ENCODE measurements around the gene SNRK. TPM values are rescaled to one million over a fixed set of nuclear protein-coding genes. Genes with fewer than 3 reads are reported as not detected.

The SNRK gene
- total and polyA plus RNA-seq, 9 of the 15 experiments (the other 6 are each of a cell fraction or from before 2014, with no cell fraction given): 1.7 to 12.3 (median 7.3) TPM

DNA sequence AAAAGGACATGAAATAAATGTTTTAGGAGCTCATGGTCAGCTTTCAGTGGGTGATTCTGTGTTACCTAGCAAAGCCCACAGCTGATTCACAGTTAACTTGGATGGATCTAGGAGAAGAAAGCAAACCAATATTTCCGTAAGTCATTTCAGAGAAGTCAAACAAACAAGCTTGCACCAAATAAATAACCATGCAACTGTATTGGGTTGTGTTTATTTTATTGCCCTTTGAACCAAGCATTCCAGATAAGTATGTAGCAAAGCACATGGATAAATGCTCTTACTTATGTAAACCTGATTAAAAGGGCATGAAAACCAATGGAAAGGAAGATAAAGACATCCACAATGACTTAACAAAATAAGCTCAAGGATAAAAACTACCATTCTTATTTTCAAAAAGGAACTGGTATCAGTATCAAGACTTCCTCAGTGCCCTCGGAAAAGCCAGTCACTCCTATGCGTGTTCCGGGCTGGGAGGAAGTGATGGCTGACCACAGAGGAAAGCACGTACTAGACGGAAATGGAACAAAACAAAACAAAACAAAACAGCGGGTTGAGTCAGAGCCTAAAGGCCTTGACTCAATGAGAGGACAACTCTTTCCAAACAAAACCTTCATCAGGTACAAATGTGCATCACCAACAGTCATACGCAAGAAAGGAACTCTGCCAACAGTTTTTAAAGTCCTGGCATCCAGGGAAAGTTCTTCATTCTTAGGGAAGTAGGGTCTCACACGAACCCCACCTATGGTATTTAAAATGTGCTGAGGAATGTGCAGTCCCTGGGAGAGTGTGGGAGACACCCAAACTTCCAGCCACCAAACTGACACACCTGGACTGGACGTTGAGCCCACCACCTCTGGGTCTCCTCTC, 103.3 kb downstream of the SNRK start (continued):
- TF ChIP-seq, protein P1, sequence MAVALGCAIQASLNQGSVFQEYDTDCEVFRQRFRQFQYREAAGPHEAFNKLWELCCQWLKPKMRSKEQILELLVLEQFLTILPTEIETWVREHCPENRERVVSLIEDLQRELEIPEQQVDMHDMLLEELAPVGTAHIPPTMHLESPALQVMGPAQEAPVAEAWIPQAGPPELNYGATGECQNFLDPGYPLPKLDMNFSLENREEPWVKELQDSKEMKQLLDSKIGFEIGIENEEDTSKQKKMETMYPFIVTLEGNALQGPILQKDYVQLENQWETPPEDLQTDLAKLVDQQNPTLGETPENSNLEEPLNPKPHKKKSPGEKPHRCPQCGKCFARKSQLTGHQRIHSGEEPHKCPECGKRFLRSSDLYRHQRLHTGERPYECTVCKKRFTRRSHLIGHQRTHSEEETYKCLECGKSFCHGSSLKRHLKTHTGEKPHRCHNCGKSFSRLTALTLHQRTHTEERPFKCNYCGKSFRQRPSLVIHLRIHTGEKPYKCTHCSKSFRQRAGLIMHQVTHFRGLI (CRISPR knock-in tag; IDR thresholded peaks at IDR 0.05): 0 out of 2 replicates have a peak, but pooled peaks have one; percentile 12
- TF ChIP-seq POLR3A (IDR thresholded peaks at IDR 0.05; ENCODE audit: borderline replicate concordance, extremely low read depth, insufficient read depth, insufficient read length): no peak
- no peak for TF ChIP-seq TOE1 (IDR thresholded peaks at IDR 0.05; ENCODE audit: borderline replicate concordance)
- TF ChIP-seq TOE1 (CRISPR knock-in tag; IDR thresholded peaks at IDR 0.05; ENCODE audit: borderline replicate concordance, low read depth): no peak
- TF ChIP-seq THRAP3 (IDR thresholded peaks at IDR 0.05; ENCODE audit: borderline replicate concordance): no peak
- no peak for TF ChIP-seq RBM34 (IDR thresholded peaks at IDR 0.05; ENCODE audit: borderline replicate concordance, insufficient read depth, low read length)
- TF ChIP-seq SMARCB1 (IDR thresholded peaks at IDR 0.05; ENCODE audit: insufficient read length, low read depth): no peak
- TF ChIP-seq SAFB2 (IDR thresholded peaks at IDR 0.05; ENCODE audit: borderline replicate concordance, low read depth, low read length, severe bottlenecking): no peak
- TF ChIP-seq ESRRA (IDR thresholded peaks at IDR 0.05; ENCODE audit: borderline replicate concordance, low read depth): no peak
- TF ChIP-seq TRIM24 (IDR thresholded peaks at IDR 0.05): 0 out of 4 replicates have a peak, but pooled peaks of 1 of the 2 experiments have one; percentile 24
- TF ChIP-seq NR2C1 (IDR thresholded peaks at IDR 0.05): peak; percentile 51
- 0 out of 2 replicates have a peak, but pooled peaks have one; percentile 43 for TF ChIP-seq NR2C1 (tag; IDR thresholded peaks at IDR 0.05)
- peak; percentile 90 for TF ChIP-seq MAFG (tag; conservative IDR thresholded peaks at IDR 0.05)
- TF ChIP-seq SOX6 (IDR thresholded peaks at IDR 0.05): peak; percentile 14; the same call in 1 of the 2 replicates
- no peak for TF ChIP-seq EWSR1 (IDR thresholded peaks at IDR 0.05; ENCODE audit: borderline replicate concordance, low read depth, partially characterized antibody)
- TF ChIP-seq, protein P2, sequence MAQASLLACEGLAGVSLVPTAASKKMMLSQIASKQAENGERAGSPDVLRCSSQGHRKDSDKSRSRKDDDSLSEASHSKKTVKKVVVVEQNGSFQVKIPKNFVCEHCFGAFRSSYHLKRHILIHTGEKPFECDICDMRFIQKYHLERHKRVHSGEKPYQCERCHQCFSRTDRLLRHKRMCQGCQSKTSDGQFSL (CRISPR knock-in tag; IDR thresholded peaks at IDR 0.05): no peak
- TF ChIP-seq, protein P2 (tag; IDR thresholded peaks at IDR 0.05): no peak
- TF ChIP-seq TCF3 (CRISPR knock-in tag; IDR thresholded peaks at IDR 0.05): peak; percentile 14; the same call in 1 of the 2 replicates
- peak; percentile 95 for TF ChIP-seq SPI1 (IDR thresholded peaks at IDR 0.05; ENCODE audit: borderline replicate concordance, low read depth, low read length)
- TF ChIP-seq SMAD4 (CRISPR knock-in tag; conservative IDR thresholded peaks at IDR 0.05): no peak
- TF ChIP-seq ZNF212 (CRISPR knock-in tag; IDR thresholded peaks at IDR 0.05): no peak
- TF ChIP-seq ZNF584 (CRISPR knock-in tag; IDR thresholded peaks at IDR 0.05; ENCODE audit: low read depth): peak; percentile 35; the same call in 1 of the 2 replicates
- TF ChIP-seq DMBX1 (CRISPR knock-in tag; IDR thresholded peaks at IDR 0.05; ENCODE audit: borderline replicate concordance): 0 out of 2 replicates have a peak, but pooled peaks have one; percentile 25
- peak; percentile 68 for TF ChIP-seq NFE2 (IDR thresholded peaks at IDR 0.05; ENCODE audit: low read depth)
- no peak for TF ChIP-seq HDAC3 (IDR thresholded peaks at IDR 0.05; ENCODE audit: borderline replicate concordance, partially characterized antibody)

All from K562 (cell line).